Astrocyte (in vitro differentiated cells and primary cell): ENCODE results near the gene GPR153. TPM values are rescaled to one million over a fixed set of nuclear protein-coding genes. Genes with fewer than 3 reads are reported as not detected.
A peak's percentile ranks its signal among the peaks of the same experiment; 100 is the strongest.

Experiments used
- DNase-seq: peaks from one replicate; pipeline ENCODE4 v3.0.0-alpha.2; 2010; ENCODE audit warnings: low read depth
- FAIRE-seq: peaks from 2 replicates; lab custom pipeline; 2011; peaks lifted over from hg19 to GRCh38; lab: Jason Lieb, UNC
- H2AFZ ChIP-seq: 2 replicates; pipeline ENCODE4 v1.6.0; 2012; ENCODE audit warnings: low read depth, low read length, inconsistent platforms
- H3K27ac ChIP-seq: 2 replicates; pipeline ENCODE4 v1.5.1; 2011; ENCODE audit warnings: low read depth, low read length, inconsistent platforms
- H3K27me3 ChIP-seq: 2 replicates; pipeline ENCODE4 v1.6.0; 2011; ENCODE audit warnings: low read length, inconsistent platforms; ENCODE audit not compliant: insufficient read depth
- H3K36me3 ChIP-seq: 2 replicates; pipeline ENCODE4 v1.5.1; 2011; ENCODE audit warnings: low read length, inconsistent platforms; ENCODE audit not compliant: insufficient read depth
- H3K4me1 ChIP-seq: 2 replicates; pipeline ENCODE4 v1.5.1; 2011; ENCODE audit warnings: low read length, inconsistent platforms; ENCODE audit not compliant: insufficient read depth
- H3K4me2 ChIP-seq: 2 replicates; pipeline ENCODE4 v1.6.0; 2012; ENCODE audit warnings: low read length, inconsistent platforms
- H3K4me3 ChIP-seq: 2 replicates; pipeline ENCODE4 v1.5.1; 2011; ENCODE audit warnings: low read depth, mild to moderate bottlenecking, low read length, inconsistent platforms; ENCODE audit not compliant: insufficient read depth
- H3K79me2 ChIP-seq: 2 replicates; pipeline ENCODE4 v1.6.0; 2012; ENCODE audit warnings: mild to moderate bottlenecking, low read length, inconsistent platforms; ENCODE audit not compliant: insufficient read depth
- H3K9ac ChIP-seq: 2 replicates; pipeline ENCODE4 v1.6.0; 2012; ENCODE audit warnings: mild to moderate bottlenecking, low read length, inconsistent platforms
- H3K9me3 ChIP-seq: 2 replicates; pipeline ENCODE4 v1.5.1; 2012; ENCODE audit warnings: low read depth, mild to moderate bottlenecking, low read length, inconsistent platforms; ENCODE audit not compliant: insufficient read depth
- H4K20me1 ChIP-seq: 2 replicates; pipeline ENCODE4 v1.6.0; 2012; ENCODE audit warnings: low read length, inconsistent platforms; ENCODE audit not compliant: insufficient read depth
- H3K27ac Mint-ChIP-seq: one replicate; pipeline ENCODE4 v1.8.0; 2021; ENCODE audit warnings: mild to moderate bottlenecking, mixed read lengths; ENCODE audit not compliant: unreplicated experiment
- H3K27me3 Mint-ChIP-seq: one replicate; pipeline ENCODE4 v1.8.0; 2021; ENCODE audit warnings: low read depth, mixed read lengths; ENCODE audit not compliant: unreplicated experiment
- H3K36me3 Mint-ChIP-seq: one replicate; pipeline ENCODE4 v1.8.0; 2021; ENCODE audit warnings: low read depth, mixed read lengths; ENCODE audit not compliant: unreplicated experiment
- H3K4me1 Mint-ChIP-seq: one replicate; pipeline ENCODE4 v1.8.0; 2021; ENCODE audit warnings: low read depth, mixed read lengths; ENCODE audit not compliant: unreplicated experiment
- H3K4me3 Mint-ChIP-seq: one replicate; pipeline ENCODE4 v1.8.0; 2021; ENCODE audit warnings: mild to moderate bottlenecking, moderate library complexity, mixed read lengths; ENCODE audit not compliant: unreplicated experiment
- H3K9me3 Mint-ChIP-seq: one replicate; pipeline ENCODE4 v1.8.0; 2021; ENCODE audit warnings: mild to moderate bottlenecking, mixed read lengths; ENCODE audit not compliant: unreplicated experiment
- CTCF ChIP-seq: IDR thresholded peaks from 2 replicates; pipeline ENCODE4 v1.5.1; 2011; ENCODE audit warnings: low read depth, mild to moderate bottlenecking, inconsistent platforms, low read length, moderate library complexity; ENCODE audit not compliant: insufficient read depth
- EZH2 ChIP-seq: IDR thresholded peaks from 2 replicates; pipeline ENCODE4 v1.6.1; 2012; ENCODE audit warnings: mild to moderate bottlenecking, low read length, inconsistent platforms; ENCODE audit not compliant: insufficient read depth
- total RNA-seq: library from RNA; stranded (reverse); gene quantifications from 2 replicates; pipeline ENCODE4 v1.2.1, GENCODE V29; 2021

GPR153 gene
- total RNA-seq, 1 donor from 2014 or later: 3.0 TPM

DNA sequence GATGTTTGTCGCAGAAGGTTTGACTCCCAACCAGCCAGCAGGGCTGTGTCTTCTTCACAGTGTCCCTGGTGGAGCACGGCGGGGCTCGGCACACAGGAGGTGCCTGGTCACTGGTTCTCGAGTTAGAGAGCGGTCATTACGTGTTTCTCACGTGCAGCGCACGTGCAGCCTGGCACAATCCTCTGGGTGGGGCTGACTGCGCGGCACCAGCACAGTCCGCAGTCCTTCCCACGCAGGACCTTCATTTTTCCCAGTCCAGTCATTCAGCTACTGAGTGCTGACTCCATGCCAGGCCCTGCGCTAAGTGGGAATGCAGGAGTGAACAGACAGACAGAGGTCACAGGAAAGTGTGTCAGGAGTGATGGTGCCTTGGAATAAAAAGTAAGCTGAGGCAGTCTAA lies 46.2 kb upstream of the GPR153 start:
- no peak for FAIRE-seq
- DNase-seq: peak; percentile 56
- H3K36me3 Mint-ChIP-seq: peaks cover 25% of the 10 kb centered on the region

GRCh38 chr1:6303397-6304012 lies 42.6 kb upstream of the GPR153 start:
- no peak overlapping the region for H3K27ac Mint-ChIP-seq
- Histone ChIP-seq H3K36me3 (no peaks in the 10 kb centered on the region), H2AFZ (no peak overlapping the region), H3K9me3 (no peaks in the 10 kb centered on the region), H3K4me1 (peaks cover 24% of the 10 kb centered on the region), H3K4me2 (no peak overlapping the region), H3K27me3 (no peaks in the 10 kb centered on the region), H4K20me1 (peaks cover 4% of the 10 kb centered on the region), H3K27ac (no peak overlapping the region), H3K79me2 (no peaks in the 10 kb centered on the region), H3K4me3 (no peak overlapping the region), H3K9ac (no peak overlapping the region)
- TF ChIP-seq CTCF (no peak), EZH2 (no peak)
- H3K27me3 Mint-ChIP-seq: no peaks in the 10 kb centered on the region
- no peak overlapping the region for H3K4me3 Mint-ChIP-seq
- peaks cover under 1% of the 10 kb centered on the region for H3K9me3 Mint-ChIP-seq
- no peak for FAIRE-seq
- H3K4me1 Mint-ChIP-seq: peaks cover 3% of the 10 kb centered on the region
- DNase-seq: peak; percentile 43
- peaks cover 41% of the 10 kb centered on the region for H3K36me3 Mint-ChIP-seq

More for the DNA sequence above, 46.2 kb upstream of the GPR153 start:
- Mint-ChIP-seq H3K27me3 (no peaks in the 10 kb centered on the region), H3K4me3 (no peak overlapping the region), H3K4me1 (no peaks in the 10 kb centered on the region), H3K9me3 (peaks cover 2% of the 10 kb centered on the region), H3K27ac (no peak overlapping the region)
- Histone ChIP-seq H3K4me3 (no peak overlapping the region), H3K4me1 (peaks cover 3% of the 10 kb centered on the region), H3K27ac (no peak overlapping the region), H3K27me3 (no peaks in the 10 kb centered on the region), H4K20me1 (peaks cover 12% of the 10 kb centered on the region), H3K4me2 (no peak overlapping the region), H3K9ac (no peak overlapping the region), H3K79me2 (no peaks in the 10 kb centered on the region), H2AFZ (no peak overlapping the region), H3K36me3 (no peaks in the 10 kb centered on the region), H3K9me3 (no peaks in the 10 kb centered on the region)
- TF ChIP-seq CTCF: no peak
- no peak for TF ChIP-seq EZH2

- H4K20me1 ChIP-seq: peaks cover 3% of the 10 kb centered on the region
- H3K4me3 Mint-ChIP-seq: no peak overlapping the region
- no peaks in the 10 kb centered on the region for H3K27me3 Mint-ChIP-seq
- no peaks in the 10 kb centered on the region for H3K36me3 ChIP-seq
- no peak overlapping the region for H3K4me3 ChIP-seq
- H3K9me3 Mint-ChIP-seq: no peaks in the 10 kb centered on the region
- TF ChIP-seq EZH2: no peak
- no peak for TF ChIP-seq CTCF
- peaks cover 3% of the 10 kb centered on the region for H3K4me1 Mint-ChIP-seq
- H3K27me3 ChIP-seq: no peaks in the 10 kb centered on the region
- H3K4me1 ChIP-seq: peaks cover 24% of the 10 kb centered on the region
- H3K27ac Mint-ChIP-seq: no peak overlapping the region
- no peak for FAIRE-seq
- peaks cover 37% of the 10 kb centered on the region for H3K36me3 Mint-ChIP-seq
- no peaks in the 10 kb centered on the region for H3K79me2 ChIP-seq
- no peak overlapping the region for H3K9ac ChIP-seq
- H3K4me2 ChIP-seq: no peak overlapping the region
- no peak for DNase-seq
- H2AFZ ChIP-seq: no peak overlapping the region
- H3K9me3 ChIP-seq: no peaks in the 10 kb centered on the region
- no peak overlapping the region for H3K27ac ChIP-seq
Observed at GRCh38 chr1:6302568-6302967, 41.7 kb upstream of the GPR153 start.
